HepG2 (cell line): Measurements from ENCODE around the gene ZNF764. TPM values are rescaled to one million over a fixed set of nuclear protein-coding genes. Genes with fewer than 3 reads are reported as not detected.

ENCODE experiments used
- ZFP36L1 ChIP-seq: sonication (generic); formaldehyde crosslinking; IDR thresholded peaks from 2 replicates; pipeline ENCODE4 v1.8.0; 2022; ENCODE audit warnings: mild to moderate bottlenecking, missing genetic modification reagents, moderate library complexity
- ZMYM4 ChIP-seq: sonication (generic); formaldehyde crosslinking; IDR thresholded peaks from 2 replicates; pipeline ENCODE4 v1.8.1; 2023; ENCODE audit warnings: mild to moderate bottlenecking, missing genetic modification reagents
- ZNF101 ChIP-seq: sonication (generic); formaldehyde crosslinking; IDR thresholded peaks from 2 replicates; pipeline ENCODE4 v1.4.0; 2020; ENCODE audit warnings: mild to moderate bottlenecking, low read depth, missing genetic modification reagents, borderline replicate concordance
- ZNF230 ChIP-seq: sonication (generic); formaldehyde crosslinking; IDR thresholded peaks from 2 replicates; pipeline ENCODE4 v1.4.0; 2020; ENCODE audit warnings: mild to moderate bottlenecking, missing genetic modification reagents
- polyA plus RNA-seq, 8 experiments: library from polyadenylated mRNA; depleted of rRNA in 3 of 8; stranded (reverse) in 7 of 8; unstranded in 1 of 8; fragments of >200 nt; fragmentation: Illumina TruSeq in 4 of 8; extraction: Trizol in 4 of 8; gene quantifications; 2 replicates each; pipeline versions ENCODE4 v1.2.1 to v1.2.3, GENCODE V29; 2011 to 2016; ENCODE audit warnings: low read depth in 4 of 8, missing spikeins in 1 of 8, mixed read lengths in 1 of 8; ENCODE audit not compliant: insufficient read depth in 1 of 8
- total RNA-seq, 5 experiments: library from RNA; depleted of rRNA; stranded (reverse); fragments of >200 nt; fragmentation: Illumina TruSeq; extraction: Trizol; gene quantifications; 2 replicates each; pipeline ENCODE4 v1.2.3, GENCODE V29; 2016; ENCODE audit warnings: low read depth in 1 of 5
- TF ChIP-seq, protein P1 (sequence below): IDR thresholded peaks from 2 replicates; pipeline ENCODE4 v1.6.1; 2016; ENCODE audit warnings: missing biosample characterization, missing genetic modification reagents, low read depth
- TF ChIP-seq, protein P2 (sequence below): IDR thresholded peaks from 2 replicates; pipeline ENCODE4 v1.6.1; 2012; ENCODE audit warnings: low read depth, low read length, improper control_type of control experiment
- TF ChIP-seq, protein P3 (sequence below): sonication (generic); formaldehyde crosslinking; IDR thresholded peaks from 2 replicates; pipeline ENCODE4 v1.4.0; 2020; ENCODE audit warnings: missing genetic modification reagents
- TF ChIP-seq, protein P4 (sequence below): sonication (generic); formaldehyde crosslinking; IDR thresholded peaks from 2 replicates; pipeline ENCODE4 v1.4.0; 2020; ENCODE audit warnings: missing genetic modification reagents, borderline replicate concordance
- TF ChIP-seq, protein P5 (sequence below): sonication (generic); formaldehyde crosslinking; conservative IDR thresholded peaks from 2 replicates; pipeline ENCODE4 v1.8.0; 2022; ENCODE audit warnings: low read depth, missing genetic modification reagents
- TF ChIP-seq, protein P6 (sequence below): sonication (generic); formaldehyde crosslinking; IDR thresholded peaks from 2 replicates; pipeline ENCODE4 v1.4.0; 2020; ENCODE audit warnings: missing genetic modification reagents
- TF ChIP-seq, protein P7 (sequence below): sonication (generic); formaldehyde crosslinking; conservative IDR thresholded peaks from 2 replicates; pipeline ENCODE4 v1.4.0; 2020; ENCODE audit warnings: missing genetic modification reagents

ZNF764 gene
- total and polyA plus RNA-seq, 2 of the 13 experiments (the other 11 are each of a cell fraction or from before 2014, with no cell fraction given), result 4.1 to 9.1 TPM

DNA sequence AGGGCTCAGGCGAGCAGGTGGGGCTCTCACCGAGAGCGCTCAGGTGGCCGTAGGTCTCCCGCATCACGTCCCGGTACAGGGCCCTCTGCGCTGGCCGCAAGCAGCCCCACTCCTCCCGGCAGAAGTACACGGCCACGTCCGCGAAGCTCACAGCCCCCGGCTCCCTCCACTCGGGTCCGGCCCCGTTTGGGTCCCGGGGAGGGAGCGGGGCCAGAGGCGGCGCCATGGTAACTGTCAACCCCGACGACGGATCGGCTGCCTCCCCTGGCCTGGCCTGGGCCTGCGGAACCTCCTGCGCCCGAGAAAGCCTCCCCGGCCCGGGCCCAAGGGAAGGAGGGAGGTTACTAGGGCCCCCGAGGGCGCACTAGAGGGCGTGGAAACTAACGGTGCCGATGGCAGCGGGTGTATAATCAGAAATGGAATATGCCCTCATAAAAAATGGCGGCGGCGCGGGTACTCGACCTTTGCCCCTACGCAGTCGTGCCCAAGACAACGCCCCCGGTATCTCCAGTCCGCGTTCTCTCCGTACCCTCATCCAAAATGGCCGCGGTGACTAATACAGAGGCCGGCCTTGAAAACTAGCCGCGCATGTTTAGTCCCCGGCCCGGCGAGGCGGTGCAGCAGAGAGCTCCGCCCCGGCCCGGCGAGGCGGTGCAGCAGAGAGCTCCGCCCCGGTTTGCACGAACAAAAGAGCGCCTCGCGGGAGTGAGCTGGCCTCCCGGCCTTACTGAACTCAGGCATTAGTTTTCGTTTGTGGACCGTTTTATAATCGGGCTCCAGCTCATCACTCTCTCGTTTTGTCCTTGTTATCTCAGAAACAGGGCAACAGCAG, at the start of gene ZNF764 (continued):
- TF ChIP-seq, protein P1, sequence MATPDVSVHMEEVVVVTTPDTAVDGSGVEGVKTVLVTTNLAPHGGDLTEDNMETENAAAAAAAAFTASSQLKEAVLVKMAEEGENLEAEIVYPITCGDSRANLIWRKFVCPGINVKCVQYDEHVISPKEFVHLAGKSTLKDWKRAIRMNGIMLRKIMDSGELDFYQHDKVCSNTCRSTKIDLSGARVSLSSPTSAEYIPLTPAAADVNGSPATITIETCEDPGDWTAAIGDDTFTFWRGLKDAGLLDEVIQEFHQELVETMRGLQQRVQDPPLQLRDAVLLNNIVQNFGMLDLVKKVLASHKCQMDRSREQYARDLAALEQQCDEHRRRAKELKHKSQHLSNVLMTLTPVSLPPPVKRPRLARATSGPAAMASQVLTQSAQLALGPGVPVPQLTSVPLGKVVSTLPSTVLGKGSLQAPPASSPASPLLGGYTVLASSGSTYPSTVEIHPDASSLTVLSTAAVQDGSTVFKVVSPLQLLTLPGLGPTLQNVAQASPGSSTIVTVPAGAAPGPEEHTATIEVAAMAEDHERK (CRISPR knock-in tag), result peak; percentile 97
- TF ChIP-seq, protein P2, sequence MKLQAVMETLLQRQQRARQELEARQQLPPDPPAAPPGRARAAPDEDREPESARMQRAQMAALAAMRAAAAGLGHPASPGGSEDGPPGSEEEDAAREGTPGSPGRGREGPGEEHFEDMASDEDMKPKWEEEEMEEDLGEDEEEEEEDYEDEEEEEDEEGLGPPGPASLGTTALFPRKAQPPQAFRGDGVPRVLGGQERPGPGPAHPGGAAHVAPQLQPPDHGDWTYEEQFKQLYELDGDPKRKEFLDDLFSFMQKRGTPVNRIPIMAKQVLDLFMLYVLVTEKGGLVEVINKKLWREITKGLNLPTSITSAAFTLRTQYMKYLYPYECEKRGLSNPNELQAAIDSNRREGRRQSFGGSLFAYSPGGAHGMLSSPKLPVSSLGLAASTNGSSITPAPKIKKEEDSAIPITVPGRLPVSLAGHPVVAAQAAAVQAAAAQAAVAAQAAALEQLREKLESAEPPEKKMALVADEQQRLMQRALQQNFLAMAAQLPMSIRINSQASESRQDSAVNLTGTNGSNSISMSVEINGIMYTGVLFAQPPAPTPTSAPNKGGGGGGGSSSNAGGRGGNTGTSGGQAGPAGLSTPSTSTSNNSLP, result peak; percentile 78; the same call in 1 of the 2 replicates
- TF ChIP-seq, protein P3, sequence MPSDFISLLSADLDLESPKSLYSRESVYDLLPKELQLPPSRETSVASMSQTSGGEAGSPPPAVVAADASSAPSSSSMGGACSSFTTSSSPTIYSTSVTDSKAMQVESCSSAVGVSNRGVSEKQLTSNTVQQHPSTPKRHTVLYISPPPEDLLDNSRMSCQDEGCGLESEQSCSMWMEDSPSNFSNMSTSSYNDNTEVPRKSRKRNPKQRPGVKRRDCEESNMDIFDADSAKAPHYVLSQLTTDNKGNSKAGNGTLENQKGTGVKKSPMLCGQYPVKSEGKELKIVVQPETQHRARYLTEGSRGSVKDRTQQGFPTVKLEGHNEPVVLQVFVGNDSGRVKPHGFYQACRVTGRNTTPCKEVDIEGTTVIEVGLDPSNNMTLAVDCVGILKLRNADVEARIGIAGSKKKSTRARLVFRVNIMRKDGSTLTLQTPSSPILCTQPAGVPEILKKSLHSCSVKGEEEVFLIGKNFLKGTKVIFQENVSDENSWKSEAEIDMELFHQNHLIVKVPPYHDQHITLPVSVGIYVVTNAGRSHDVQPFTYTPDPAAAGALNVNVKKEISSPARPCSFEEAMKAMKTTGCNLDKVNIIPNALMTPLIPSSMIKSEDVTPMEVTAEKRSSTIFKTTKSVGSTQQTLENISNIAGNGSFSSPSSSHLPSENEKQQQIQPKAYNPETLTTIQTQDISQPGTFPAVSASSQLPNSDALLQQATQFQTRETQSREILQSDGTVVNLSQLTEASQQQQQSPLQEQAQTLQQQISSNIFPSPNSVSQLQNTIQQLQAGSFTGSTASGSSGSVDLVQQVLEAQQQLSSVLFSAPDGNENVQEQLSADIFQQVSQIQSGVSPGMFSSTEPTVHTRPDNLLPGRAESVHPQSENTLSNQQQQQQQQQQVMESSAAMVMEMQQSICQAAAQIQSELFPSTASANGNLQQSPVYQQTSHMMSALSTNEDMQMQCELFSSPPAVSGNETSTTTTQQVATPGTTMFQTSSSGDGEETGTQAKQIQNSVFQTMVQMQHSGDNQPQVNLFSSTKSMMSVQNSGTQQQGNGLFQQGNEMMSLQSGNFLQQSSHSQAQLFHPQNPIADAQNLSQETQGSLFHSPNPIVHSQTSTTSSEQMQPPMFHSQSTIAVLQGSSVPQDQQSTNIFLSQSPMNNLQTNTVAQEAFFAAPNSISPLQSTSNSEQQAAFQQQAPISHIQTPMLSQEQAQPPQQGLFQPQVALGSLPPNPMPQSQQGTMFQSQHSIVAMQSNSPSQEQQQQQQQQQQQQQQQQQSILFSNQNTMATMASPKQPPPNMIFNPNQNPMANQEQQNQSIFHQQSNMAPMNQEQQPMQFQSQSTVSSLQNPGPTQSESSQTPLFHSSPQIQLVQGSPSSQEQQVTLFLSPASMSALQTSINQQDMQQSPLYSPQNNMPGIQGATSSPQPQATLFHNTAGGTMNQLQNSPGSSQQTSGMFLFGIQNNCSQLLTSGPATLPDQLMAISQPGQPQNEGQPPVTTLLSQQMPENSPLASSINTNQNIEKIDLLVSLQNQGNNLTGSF (CRISPR knock-in tag), result no peak; the same call in 1 of the 2 replicates
- TF ChIP-seq ZMYM4, result peak; percentile 76
- TF ChIP-seq, protein P4, sequence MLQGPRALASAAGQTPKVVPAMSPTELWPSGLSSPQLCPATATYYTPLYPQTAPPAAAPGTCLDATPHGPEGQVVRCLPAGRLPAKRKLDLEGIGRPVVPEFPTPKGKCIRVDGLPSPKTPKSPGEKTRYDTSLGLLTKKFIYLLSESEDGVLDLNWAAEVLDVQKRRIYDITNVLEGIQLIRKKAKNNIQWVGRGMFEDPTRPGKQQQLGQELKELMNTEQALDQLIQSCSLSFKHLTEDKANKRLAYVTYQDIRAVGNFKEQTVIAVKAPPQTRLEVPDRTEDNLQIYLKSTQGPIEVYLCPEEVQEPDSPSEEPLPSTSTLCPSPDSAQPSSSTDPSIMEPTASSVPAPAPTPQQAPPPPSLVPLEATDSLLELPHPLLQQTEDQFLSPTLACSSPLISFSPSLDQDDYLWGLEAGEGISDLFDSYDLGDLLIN, result peak; percentile 77; the same call in 1 of the 2 replicates
- TF ChIP-seq ZFP36L1, result peak; percentile 25
- TF ChIP-seq, protein P5, sequence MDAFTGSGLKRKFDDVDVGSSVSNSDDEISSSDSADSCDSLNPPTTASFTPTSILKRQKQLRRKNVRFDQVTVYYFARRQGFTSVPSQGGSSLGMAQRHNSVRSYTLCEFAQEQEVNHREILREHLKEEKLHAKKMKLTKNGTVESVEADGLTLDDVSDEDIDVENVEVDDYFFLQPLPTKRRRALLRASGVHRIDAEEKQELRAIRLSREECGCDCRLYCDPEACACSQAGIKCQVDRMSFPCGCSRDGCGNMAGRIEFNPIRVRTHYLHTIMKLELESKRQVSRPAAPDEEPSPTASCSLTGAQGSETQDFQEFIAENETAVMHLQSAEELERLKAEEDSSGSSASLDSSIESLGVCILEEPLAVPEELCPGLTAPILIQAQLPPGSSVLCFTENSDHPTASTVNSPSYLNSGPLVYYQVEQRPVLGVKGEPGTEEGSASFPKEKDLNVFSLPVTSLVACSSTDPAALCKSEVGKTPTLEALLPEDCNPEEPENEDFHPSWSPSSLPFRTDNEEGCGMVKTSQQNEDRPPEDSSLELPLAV, result no peak
- TF ChIP-seq, protein P6, sequence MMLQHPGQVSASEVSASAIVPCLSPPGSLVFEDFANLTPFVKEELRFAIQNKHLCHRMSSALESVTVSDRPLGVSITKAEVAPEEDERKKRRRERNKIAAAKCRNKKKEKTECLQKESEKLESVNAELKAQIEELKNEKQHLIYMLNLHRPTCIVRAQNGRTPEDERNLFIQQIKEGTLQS (CRISPR knock-in tag), result 0 out of 2 replicates have a peak, but pooled peaks have one; percentile 32
- TF ChIP-seq, protein P7, sequence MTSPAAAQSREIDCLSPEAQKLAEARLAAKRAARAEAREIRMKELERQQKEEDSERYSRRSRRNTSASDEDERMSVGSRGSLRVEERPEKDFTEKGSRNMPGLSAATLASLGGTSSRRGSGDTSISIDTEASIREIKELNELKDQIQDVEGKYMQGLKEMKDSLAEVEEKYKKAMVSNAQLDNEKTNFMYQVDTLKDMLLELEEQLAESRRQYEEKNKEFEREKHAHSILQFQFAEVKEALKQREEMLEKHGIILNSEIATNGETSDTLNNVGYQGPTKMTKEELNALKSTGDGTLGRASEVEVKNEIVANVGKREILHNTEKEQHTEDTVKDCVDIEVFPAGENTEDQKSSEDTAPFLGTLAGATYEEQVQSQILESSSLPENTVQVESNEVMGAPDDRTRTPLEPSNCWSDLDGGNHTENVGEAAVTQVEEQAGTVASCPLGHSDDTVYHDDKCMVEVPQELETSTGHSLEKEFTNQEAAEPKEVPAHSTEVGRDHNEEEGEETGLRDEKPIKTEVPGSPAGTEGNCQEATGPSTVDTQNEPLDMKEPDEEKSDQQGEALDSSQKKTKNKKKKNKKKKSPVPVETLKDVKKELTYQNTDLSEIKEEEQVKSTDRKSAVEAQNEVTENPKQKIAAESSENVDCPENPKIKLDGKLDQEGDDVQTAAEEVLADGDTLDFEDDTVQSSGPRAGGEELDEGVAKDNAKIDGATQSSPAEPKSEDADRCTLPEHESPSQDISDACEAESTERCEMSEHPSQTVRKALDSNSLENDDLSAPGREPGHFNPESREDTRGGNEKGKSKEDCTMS (CRISPR knock-in tag), result no peak
- peak; percentile 87; the same call in 1 of the 2 replicates for TF ChIP-seq ZNF101 (CRISPR knock-in tag)
- TF ChIP-seq ZNF230 (CRISPR knock-in tag), result peak; percentile 87
